ENCODE results near the gene NAV2.

DNA sequence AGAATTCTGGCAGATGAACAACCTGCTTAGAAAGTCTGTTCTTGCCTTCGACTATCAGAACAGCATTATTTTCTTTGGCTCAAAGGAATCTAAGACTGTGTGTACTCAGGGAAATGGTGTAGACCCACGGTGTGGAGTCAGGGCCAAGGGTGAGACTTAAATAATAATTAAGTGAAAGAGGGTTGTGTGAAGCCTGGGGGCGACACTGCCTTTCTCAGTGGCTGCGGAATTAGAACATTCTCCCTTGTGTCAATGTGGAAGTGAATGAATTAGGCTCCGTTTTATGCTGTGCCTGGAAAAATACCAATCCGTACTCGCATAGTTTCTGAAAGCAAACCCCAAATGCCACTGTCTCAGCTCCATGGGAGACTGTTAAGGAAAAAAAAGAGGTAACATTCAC is 50.7 kb downstream of the NAV2 start:
- TF ChIP-seq, protein P1, sequence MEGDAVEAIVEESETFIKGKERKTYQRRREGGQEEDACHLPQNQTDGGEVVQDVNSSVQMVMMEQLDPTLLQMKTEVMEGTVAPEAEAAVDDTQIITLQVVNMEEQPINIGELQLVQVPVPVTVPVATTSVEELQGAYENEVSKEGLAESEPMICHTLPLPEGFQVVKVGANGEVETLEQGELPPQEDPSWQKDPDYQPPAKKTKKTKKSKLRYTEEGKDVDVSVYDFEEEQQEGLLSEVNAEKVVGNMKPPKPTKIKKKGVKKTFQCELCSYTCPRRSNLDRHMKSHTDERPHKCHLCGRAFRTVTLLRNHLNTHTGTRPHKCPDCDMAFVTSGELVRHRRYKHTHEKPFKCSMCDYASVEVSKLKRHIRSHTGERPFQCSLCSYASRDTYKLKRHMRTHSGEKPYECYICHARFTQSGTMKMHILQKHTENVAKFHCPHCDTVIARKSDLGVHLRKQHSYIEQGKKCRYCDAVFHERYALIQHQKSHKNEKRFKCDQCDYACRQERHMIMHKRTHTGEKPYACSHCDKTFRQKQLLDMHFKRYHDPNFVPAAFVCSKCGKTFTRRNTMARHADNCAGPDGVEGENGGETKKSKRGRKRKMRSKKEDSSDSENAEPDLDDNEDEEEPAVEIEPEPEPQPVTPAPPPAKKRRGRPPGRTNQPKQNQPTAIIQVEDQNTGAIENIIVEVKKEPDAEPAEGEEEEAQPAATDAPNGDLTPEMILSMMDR (IDR thresholded peaks at IDR 0.05), result no peak
- TF ChIP-seq, protein P2, sequence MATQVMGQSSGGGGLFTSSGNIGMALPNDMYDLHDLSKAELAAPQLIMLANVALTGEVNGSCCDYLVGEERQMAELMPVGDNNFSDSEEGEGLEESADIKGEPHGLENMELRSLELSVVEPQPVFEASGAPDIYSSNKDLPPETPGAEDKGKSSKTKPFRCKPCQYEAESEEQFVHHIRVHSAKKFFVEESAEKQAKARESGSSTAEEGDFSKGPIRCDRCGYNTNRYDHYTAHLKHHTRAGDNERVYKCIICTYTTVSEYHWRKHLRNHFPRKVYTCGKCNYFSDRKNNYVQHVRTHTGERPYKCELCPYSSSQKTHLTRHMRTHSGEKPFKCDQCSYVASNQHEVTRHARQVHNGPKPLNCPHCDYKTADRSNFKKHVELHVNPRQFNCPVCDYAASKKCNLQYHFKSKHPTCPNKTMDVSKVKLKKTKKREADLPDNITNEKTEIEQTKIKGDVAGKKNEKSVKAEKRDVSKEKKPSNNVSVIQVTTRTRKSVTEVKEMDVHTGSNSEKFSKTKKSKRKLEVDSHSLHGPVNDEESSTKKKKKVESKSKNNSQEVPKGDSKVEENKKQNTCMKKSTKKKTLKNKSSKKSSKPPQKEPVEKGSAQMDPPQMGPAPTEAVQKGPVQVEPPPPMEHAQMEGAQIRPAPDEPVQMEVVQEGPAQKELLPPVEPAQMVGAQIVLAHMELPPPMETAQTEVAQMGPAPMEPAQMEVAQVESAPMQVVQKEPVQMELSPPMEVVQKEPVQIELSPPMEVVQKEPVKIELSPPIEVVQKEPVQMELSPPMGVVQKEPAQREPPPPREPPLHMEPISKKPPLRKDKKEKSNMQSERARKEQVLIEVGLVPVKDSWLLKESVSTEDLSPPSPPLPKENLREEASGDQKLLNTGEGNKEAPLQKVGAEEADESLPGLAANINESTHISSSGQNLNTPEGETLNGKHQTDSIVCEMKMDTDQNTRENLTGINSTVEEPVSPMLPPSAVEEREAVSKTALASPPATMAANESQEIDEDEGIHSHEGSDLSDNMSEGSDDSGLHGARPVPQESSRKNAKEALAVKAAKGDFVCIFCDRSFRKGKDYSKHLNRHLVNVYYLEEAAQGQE (IDR thresholded peaks at IDR 0.05; ENCODE audit: insufficient read depth in 1 of 2, low read depth in 2 of 2, low read length in 1 of 2), result no peak
- no peak for TF ChIP-seq POLR2AphosphoS5 (IDR thresholded peaks at IDR 0.05; ENCODE audit: low read depth, low read length)
